ENCODE results near the gene MAP1LC3A. TPM values are rescaled to one million over a fixed set of nuclear protein-coding genes. Genes with fewer than 3 reads are reported as not detected.

Gene MAP1LC3A
- total and polyA plus RNA-seq, 2 donors (not counting 1 experiment from before 2014, with no cell fraction given), result 3.5 to 10.5 TPM

GRCh38 chr20:34532320-34532719 is 26.2 kb upstream of the MAP1LC3A start:
- Mint-ChIP-seq H3K4me1 (peaks cover 2% of the 10 kb centered on the region), H3K4me3 (no peak overlapping the region), H3K9me3 (ENCODE audit: insufficient read depth) (no peaks in the 10 kb centered on the region), H3K27me3 (no peaks in the 10 kb centered on the region), H3K27ac (no peak overlapping the region)
- H4K20me1 ChIP-seq (ENCODE audit: control insufficient read depth, insufficient read depth, low read length, poor library complexity, severe bottlenecking), result peaks cover 47% of the 10 kb centered on the region
- no peak overlapping the region for H3K4me2 ChIP-seq (replicated peaks; ENCODE audit: low read depth, low read length, poor library complexity, severe bottlenecking)
- H3K79me2 ChIP-seq (ENCODE audit: control insufficient read depth, insufficient read depth, low read length), result peaks cover 23% of the 10 kb centered on the region
- TF ChIP-seq CTCF (IDR thresholded peaks at IDR 0.05) (no peak), EZH2 (IDR thresholded peaks at IDR 0.05; ENCODE audit: borderline replicate concordance, insufficient read depth, low read depth, low read length, poor library complexity, severe bottlenecking) (no peak)
- intact Hi-C loops (cut with micrococcal nuclease), result no loop called here
- H3K27me3 ChIP-seq (replicated peaks in 1 of 4; ENCODE audit: control extremely low read depth in 1 of 4, control insufficient read depth in 3 of 4, insufficient read depth in 4 of 4, low read length in 3 of 4), result no peaks in the 10 kb centered on the region
- no peaks in the 10 kb centered on the region for H3K4me1 ChIP-seq (ENCODE audit: control insufficient read depth in 2 of 2, insufficient read depth in 2 of 2, low read length in 2 of 2)
- H3K9me3 ChIP-seq (ENCODE audit: control extremely low read depth in 1 of 3, control insufficient read depth in 2 of 3, insufficient read depth in 1 of 3, low read length in 2 of 3), result no peaks in the 10 kb centered on the region
- H3K36me3 ChIP-seq (replicated peaks in 1 of 2; ENCODE audit: control extremely low read depth in 1 of 2, control insufficient read depth in 1 of 2, extremely low read depth in 1 of 2, insufficient read depth in 2 of 2, low read length in 1 of 2), result peaks cover 4 to 82% of the 10 kb centered on the region in 2 experiments
- H3K9ac ChIP-seq (ENCODE audit: low read length), result no peak overlapping the region
- H3K4me3 ChIP-seq (ENCODE audit: control extremely low read depth in 1 of 5, extremely low read depth in 1 of 5, insufficient read depth in 1 of 5, low read depth in 2 of 5, low read length in 4 of 5), result no peak overlapping the region
- ATAC-seq (ENCODE audit: low read depth) (no peak), DNase-seq (no peak)
- no peak overlapping the region for H2AFZ ChIP-seq (ENCODE audit: insufficient read depth, low read depth, low read length, poor library complexity, severe bottlenecking)
- no peak overlapping the region for H3K27ac ChIP-seq (ENCODE audit: low read length in 2 of 2)
- ChIA-PET CTCF (interaction anchor here (0.5 to 1.3 kb wide), 3 partner anchors 220 to 1019 kb away, joined by 3 to 4 read pairs (median 4); no protein-coding TSS in a partner anchor), POLR2A (no interaction called here)
- 97% methylated on average over 8 of the region's 8 CpGs for WGBS (ENCODE audit: insufficient coverage)

DNA sequence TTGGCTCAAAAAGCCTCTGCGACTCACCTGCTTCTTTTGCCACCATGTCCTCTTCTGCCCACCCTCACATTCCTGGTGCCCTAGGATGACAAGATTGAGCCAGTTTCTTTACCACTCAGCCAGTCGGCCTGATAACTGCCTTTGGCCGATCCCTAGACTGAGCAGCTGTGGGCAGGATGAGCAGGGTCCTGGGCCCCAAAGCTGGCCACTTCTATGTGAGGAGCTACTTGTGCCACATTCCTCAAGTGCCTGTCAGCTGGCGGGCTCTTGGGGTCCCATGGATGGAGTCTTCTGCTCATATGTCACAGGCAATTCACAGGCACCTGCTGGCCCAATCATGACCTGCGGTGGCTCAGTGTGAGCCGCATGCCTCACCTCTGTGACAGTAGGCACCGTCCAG is 25.8 kb upstream of the MAP1LC3A start:
- Histone ChIP-seq H3K9ac (ENCODE audit: low read length) (no peak overlapping the region), H3K79me2 (ENCODE audit: control insufficient read depth, insufficient read depth, low read length) (peaks cover 19% of the 10 kb centered on the region), H3K4me2 (replicated peaks; ENCODE audit: low read depth, low read length, poor library complexity, severe bottlenecking) (no peak overlapping the region), H2AFZ (ENCODE audit: insufficient read depth, low read depth, low read length, poor library complexity, severe bottlenecking) (no peak overlapping the region), H4K20me1 (ENCODE audit: control insufficient read depth, insufficient read depth, low read length, poor library complexity, severe bottlenecking) (peaks cover 47% of the 10 kb centered on the region), H3K36me3 (replicated peaks in 1 of 2; ENCODE audit: control extremely low read depth in 1 of 2, control insufficient read depth in 1 of 2, extremely low read depth in 1 of 2, insufficient read depth in 2 of 2, low read length in 1 of 2) (peaks cover 4 to 82% of the 10 kb centered on the region in 2 experiments), H3K4me1 (ENCODE audit: control insufficient read depth in 2 of 2, insufficient read depth in 2 of 2, low read length in 2 of 2) (no peaks in the 10 kb centered on the region), H3K27ac (ENCODE audit: low read length in 2 of 2) (no peak overlapping the region), H3K9me3 (ENCODE audit: control extremely low read depth in 1 of 3, control insufficient read depth in 2 of 3, insufficient read depth in 1 of 3, low read length in 2 of 3) (no peaks in the 10 kb centered on the region), H3K4me3 (ENCODE audit: control extremely low read depth in 1 of 5, extremely low read depth in 1 of 5, insufficient read depth in 1 of 5, low read depth in 2 of 5, low read length in 4 of 5) (no peak overlapping the region), H3K27me3 (replicated peaks in 1 of 4; ENCODE audit: control extremely low read depth in 1 of 4, control insufficient read depth in 3 of 4, insufficient read depth in 4 of 4, low read length in 3 of 4) (no peaks in the 10 kb centered on the region)
- Mint-ChIP-seq H3K27ac (no peak overlapping the region), H3K9me3 (ENCODE audit: insufficient read depth) (no peaks in the 10 kb centered on the region), H3K4me3 (no peak overlapping the region), H3K27me3 (no peaks in the 10 kb centered on the region), H3K4me1 (peaks cover 2% of the 10 kb centered on the region)
- DNase-seq (no peak), ATAC-seq (ENCODE audit: low read depth) (no peak)
- WGBS (ENCODE audit: insufficient coverage), result 94% methylated on average over 7 of the region's 7 CpGs
- ChIA-PET CTCF (interaction anchor here (1.2 to 1.3 kb wide), 2 partner anchors 220 to 237 kb away, joined by 4 read pairs; no protein-coding TSS in a partner anchor), POLR2A (no interaction called here)
- TF ChIP-seq CTCF (IDR thresholded peaks at IDR 0.05) (no peak), EZH2 (IDR thresholded peaks at IDR 0.05; ENCODE audit: borderline replicate concordance, insufficient read depth, low read depth, low read length, poor library complexity, severe bottlenecking) (no peak)
- intact Hi-C loops (cut with micrococcal nuclease), result no loop called here

All from B cell (primary cell).